Epithelial cell of esophagus (primary cell): ENCODE data around the gene MYRF.

Experiments used
- DNase-seq: peaks from one replicate; pipeline ENCODE4 v3.0.0; 2010; ENCODE audit warnings: low read depth
- H3K4me3 ChIP-seq: 2 replicates; pipeline ENCODE4 v1.5.1; 2011; ENCODE audit warnings: mild to moderate bottlenecking, low read length, control low read depth
- TF ChIP-seq, protein P1 (sequence below): IDR thresholded peaks from 2 replicates; pipeline ENCODE4 v1.5.1; 2011; ENCODE audit warnings: low read depth, mild to moderate bottlenecking, low read length, control low read depth, inconsistent platforms; ENCODE audit not compliant: insufficient read depth; ENCODE audit errors: missing control alignments

Gene MYRF

DNA sequence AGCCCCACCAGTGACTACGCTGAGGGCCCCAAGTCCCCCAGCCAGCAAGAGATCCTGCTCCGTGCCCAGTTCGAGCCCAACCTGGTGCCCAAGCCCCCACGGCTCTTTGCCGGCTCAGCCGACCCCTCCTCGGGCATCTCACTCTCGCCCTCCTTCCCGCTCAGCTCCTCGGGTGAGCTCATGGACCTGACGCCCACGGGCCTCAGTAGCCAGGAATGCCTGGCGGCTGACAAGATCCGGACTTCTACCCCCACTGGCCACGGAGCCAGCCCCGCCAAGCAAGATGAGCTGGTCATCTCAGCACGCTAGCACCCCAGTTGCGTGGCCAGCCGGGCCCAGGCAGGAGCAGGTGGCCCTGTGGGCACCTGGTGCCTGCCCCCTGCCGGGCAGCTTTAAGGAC lies 8.3 kb upstream of the MYRF start:
- TF ChIP-seq, protein P1, sequence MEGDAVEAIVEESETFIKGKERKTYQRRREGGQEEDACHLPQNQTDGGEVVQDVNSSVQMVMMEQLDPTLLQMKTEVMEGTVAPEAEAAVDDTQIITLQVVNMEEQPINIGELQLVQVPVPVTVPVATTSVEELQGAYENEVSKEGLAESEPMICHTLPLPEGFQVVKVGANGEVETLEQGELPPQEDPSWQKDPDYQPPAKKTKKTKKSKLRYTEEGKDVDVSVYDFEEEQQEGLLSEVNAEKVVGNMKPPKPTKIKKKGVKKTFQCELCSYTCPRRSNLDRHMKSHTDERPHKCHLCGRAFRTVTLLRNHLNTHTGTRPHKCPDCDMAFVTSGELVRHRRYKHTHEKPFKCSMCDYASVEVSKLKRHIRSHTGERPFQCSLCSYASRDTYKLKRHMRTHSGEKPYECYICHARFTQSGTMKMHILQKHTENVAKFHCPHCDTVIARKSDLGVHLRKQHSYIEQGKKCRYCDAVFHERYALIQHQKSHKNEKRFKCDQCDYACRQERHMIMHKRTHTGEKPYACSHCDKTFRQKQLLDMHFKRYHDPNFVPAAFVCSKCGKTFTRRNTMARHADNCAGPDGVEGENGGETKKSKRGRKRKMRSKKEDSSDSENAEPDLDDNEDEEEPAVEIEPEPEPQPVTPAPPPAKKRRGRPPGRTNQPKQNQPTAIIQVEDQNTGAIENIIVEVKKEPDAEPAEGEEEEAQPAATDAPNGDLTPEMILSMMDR = no peak
- no peak overlapping the region for H3K4me3 ChIP-seq
- no peak for DNase-seq

- TF ChIP-seq, protein P1 = no peak
- DNase-seq = no peak
- no peak overlapping the region for H3K4me3 ChIP-seq
Observed at GRCh38 chr11:61744609-61745156, 7.8 kb upstream of the MYRF start.

DNA sequence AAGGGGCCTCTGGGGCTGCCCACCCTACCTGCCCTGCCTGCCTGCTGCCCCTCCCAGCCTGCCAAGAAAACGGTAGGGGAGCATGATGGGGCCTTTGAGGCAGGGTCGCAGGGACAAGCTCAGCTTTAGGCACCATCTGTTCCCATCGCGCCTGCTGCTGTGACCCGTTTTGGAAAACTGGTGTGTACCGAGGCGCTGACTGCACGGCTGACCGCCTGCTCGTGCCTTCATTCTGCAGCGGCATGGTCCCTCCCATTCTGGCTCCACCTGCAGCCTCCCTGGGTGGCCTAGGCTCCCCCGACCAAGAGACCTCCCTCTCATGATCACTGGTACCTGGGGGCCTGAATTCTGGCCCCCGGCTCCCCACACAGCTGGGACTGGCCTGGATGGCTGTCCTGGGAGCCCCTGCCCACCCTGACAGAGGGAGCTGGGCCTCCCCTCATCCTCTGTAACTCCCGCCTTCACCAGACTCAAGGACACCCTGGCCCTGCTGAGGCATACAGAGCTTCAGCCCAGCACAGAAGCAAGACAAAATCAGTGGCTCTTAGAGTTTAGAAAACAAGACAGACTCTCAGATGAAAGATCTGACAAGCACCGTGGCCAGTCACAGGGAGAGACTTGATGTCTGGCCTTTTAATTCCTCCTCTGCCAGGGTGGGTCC lies 6.5 kb upstream of the MYRF start:
- no peak for DNase-seq
- TF ChIP-seq, protein P1 = no peak
- H3K4me3 ChIP-seq = no peak overlapping the region

GRCh38 chr11:61746442-61747191 lies 5.8 kb upstream of the MYRF start:
- H3K4me3 ChIP-seq = no peak overlapping the region
- TF ChIP-seq, protein P1 = no peak
- DNase-seq = no peak

- peak; percentile 66 for DNase-seq
- no peak overlapping the region for H3K4me3 ChIP-seq
- TF ChIP-seq, protein P1 = peak; percentile 77
Observed at GRCh38 chr11:61747192-61747966, 5.1 kb upstream of the MYRF start.

GRCh38 chr11:61747967-61748285 lies 4.5 kb upstream of the MYRF start:
- no peak overlapping the region for H3K4me3 ChIP-seq
- DNase-seq = no peak
- TF ChIP-seq, protein P1 = no peak
